ENCODE data around the gene FSTL4. TPM values are rescaled to one million over a fixed set of nuclear protein-coding genes. Genes with fewer than 3 reads are reported as not detected.
"Not testable (repeated sequence)": the region's sequence is repeated elsewhere in the genome, so short reads cannot be mapped to it uniquely, and the experiment has no call there.

The FSTL4 gene
- total and polyA plus RNA-seq, 4 donors = 2.3 to 6.4 (median 5.5) TPM

GRCh38 chr5:133395207-133395606 is 217.1 kb downstream of the FSTL4 start:
- not testable (repeated sequence) for H3K9me3 ChIP-seq (ENCODE audit: control insufficient read depth, insufficient read depth, low read length); H3K27ac ChIP-seq (ENCODE audit: low read depth, low read length); H3K36me3 ChIP-seq (ENCODE audit: control insufficient read depth, insufficient read depth, low read length); H3K4me3 ChIP-seq (ENCODE audit: low read depth, low read length); H3K27me3 ChIP-seq (ENCODE audit: control insufficient read depth, insufficient read depth, low read length); DNase-seq (ENCODE audit: low read depth in 4 of 6, low spot score in 6 of 6)
- WGBS (ENCODE audit: insufficient coverage) = 99% methylated on average over 21 of the region's 21 CpGs
- H3K4me1 ChIP-seq (ENCODE audit: control insufficient read depth, insufficient read depth, low read length) = peaks cover 10% of the 10 kb centered on the region

- not testable (repeated sequence) for DNase-seq (ENCODE audit: low read depth in 4 of 6, low spot score in 6 of 6); H3K27me3 ChIP-seq (ENCODE audit: control insufficient read depth, insufficient read depth, low read length); H3K4me3 ChIP-seq (ENCODE audit: low read depth, low read length); H3K9me3 ChIP-seq (ENCODE audit: control insufficient read depth, insufficient read depth, low read length); H3K36me3 ChIP-seq (ENCODE audit: control insufficient read depth, insufficient read depth, low read length); H3K27ac ChIP-seq (ENCODE audit: low read depth, low read length)
- peaks cover 10% of the 10 kb centered on the region for H3K4me1 ChIP-seq (ENCODE audit: control insufficient read depth, insufficient read depth, low read length)
- 91% methylated on average over 14 of the region's 22 CpGs for WGBS (ENCODE audit: insufficient coverage)
Measured at GRCh38 chr5:133394477-133394817, 217.9 kb downstream of the FSTL4 start.

DNA sequence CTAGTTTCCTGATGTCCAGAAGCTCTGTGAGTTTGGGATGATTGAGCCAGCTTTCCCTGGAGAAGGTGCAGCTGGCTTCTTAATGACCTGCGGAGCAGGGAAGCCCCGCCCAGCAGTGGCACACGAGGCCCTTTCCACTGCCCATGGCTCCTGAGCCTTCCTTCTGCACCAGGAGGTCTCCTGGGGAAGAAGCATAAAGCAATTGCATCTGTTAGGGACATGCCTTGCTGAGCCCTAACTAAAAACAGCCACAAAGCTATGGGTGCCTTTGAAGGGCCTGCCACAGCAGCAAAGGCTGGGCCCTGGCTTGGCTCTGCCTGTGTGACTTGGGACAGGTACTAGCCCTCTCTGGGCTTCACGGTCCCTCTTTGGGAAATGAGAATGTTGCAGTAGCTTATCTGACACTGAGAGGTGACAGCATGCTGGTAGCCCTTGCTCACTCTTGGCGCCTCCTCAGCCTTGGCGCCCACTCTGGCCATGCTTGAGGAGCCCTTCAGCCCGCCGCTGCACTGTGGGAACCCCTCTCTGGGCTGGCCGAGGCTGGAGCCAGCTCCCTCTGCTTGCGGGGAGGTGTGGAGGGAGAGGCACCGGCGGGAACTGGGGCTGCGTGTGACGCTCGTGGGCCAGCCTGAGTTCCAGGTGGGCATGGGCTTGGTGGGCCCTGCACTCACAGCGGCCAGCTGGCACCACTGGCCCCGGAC is 218.4 kb downstream of the FSTL4 start:
- no peaks in the 10 kb centered on the region for H3K36me3 ChIP-seq (ENCODE audit: control insufficient read depth, insufficient read depth, low read length)
- WGBS (ENCODE audit: insufficient coverage) = 92% methylated on average over 17 of the region's 17 CpGs
- H3K27me3 ChIP-seq (ENCODE audit: control insufficient read depth, insufficient read depth, low read length) = no peaks in the 10 kb centered on the region
- DNase-seq (ENCODE audit: low read depth in 4 of 6, low spot score in 6 of 6) = no peak
- no peak overlapping the region for H3K4me3 ChIP-seq (ENCODE audit: low read depth, low read length)
- no peak overlapping the region for H3K27ac ChIP-seq (ENCODE audit: low read depth, low read length)
- H3K4me1 ChIP-seq (ENCODE audit: control insufficient read depth, insufficient read depth, low read length) = peaks cover 10% of the 10 kb centered on the region
- no peaks in the 10 kb centered on the region for H3K9me3 ChIP-seq (ENCODE audit: control insufficient read depth, insufficient read depth, low read length)

DNA sequence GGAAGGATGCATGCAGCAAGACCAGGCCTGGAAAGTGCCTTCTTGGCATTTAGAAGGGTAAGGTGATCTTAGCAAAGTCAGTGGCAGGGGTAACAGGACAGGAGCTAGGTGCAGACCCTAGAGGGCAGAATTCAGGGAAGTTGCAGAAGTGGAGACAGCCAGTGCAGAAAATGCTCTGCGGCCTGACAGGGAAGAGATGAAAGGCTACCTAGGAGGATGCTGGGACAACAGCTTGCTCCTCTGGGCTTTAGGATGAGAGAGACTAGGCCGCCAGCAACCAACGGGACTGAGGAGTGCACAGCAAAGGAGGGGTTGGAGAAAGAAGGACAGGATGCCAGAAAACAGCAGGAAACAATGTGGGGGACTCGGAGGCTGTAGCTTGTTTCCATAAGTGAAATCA is 219.9 kb downstream of the FSTL4 start:
- Histone ChIP-seq H3K36me3 (ENCODE audit: control insufficient read depth, insufficient read depth, low read length) (no peaks in the 10 kb centered on the region), H3K9me3 (ENCODE audit: control insufficient read depth, insufficient read depth, low read length) (no peaks in the 10 kb centered on the region), H3K27me3 (ENCODE audit: control insufficient read depth, insufficient read depth, low read length) (no peaks in the 10 kb centered on the region), H3K27ac (ENCODE audit: low read depth, low read length) (no peak overlapping the region), H3K4me1 (ENCODE audit: control insufficient read depth, insufficient read depth, low read length) (peaks cover 10% of the 10 kb centered on the region), H3K4me3 (ENCODE audit: low read depth, low read length) (no peak overlapping the region)
- DNase-seq (ENCODE audit: low read depth in 4 of 6, low spot score in 6 of 6) = no peak
- WGBS (ENCODE audit: insufficient coverage) = 49% methylated on average over 4 of the region's 4 CpGs

GRCh38 chr5:133391354-133392136 is 220.8 kb downstream of the FSTL4 start:
- H3K9me3 ChIP-seq (ENCODE audit: control insufficient read depth, insufficient read depth, low read length) = no peaks in the 10 kb centered on the region
- 90% methylated on average over 8 of the region's 9 CpGs for WGBS (ENCODE audit: insufficient coverage)
- DNase-seq (ENCODE audit: low read depth in 4 of 6, low spot score in 6 of 6) = no peak

DNA sequence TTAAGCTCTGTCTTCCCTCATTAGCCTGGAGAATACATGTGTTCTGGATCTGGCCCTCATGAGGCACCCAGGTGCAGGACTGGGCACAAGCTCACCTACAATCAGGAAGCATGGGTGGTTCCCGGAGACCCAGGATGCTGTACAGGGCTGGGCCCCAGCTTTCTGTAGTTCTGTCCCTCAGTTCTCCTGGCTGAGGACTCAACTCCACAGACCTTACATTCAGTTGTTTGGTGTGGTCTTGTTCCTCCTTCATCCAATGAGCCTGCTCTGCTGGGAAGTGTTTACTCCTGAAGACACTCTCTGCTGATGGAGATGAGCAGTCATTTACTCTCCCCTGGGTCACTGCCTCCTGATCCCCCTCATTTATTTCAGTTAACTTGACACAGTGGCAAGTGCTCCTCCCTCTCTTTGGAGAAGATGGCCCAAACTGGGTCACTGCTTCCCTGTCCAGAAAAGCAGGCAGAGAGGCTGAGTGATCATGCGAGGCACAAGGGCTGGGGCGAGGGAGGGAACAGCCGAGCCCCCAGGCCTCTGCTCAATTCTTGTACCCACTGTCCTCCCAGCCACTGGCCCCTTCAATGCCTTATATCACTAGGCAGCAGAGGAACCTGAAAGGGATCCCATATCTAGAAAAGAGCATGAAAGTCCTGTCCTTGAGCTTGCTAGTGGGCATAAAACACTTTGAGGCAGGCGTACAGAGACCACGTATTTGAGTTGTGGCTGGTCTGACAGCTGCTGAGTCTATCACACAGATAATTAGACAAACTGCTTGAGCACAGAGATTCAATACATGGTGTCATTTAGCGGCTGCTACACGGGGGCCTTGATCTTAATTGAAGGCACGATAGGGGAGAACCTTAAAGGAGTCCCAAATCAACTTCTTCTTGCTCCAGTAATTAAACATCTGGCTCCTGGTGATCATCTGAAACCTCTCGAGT is 221.7 kb downstream of the FSTL4 start:
- no peaks in the 10 kb centered on the region for H3K36me3 ChIP-seq (ENCODE audit: control insufficient read depth, insufficient read depth, low read length)
- peak in 1 of 6 donors; percentile 62 for DNase-seq (ENCODE audit: low read depth in 4 of 6, low spot score in 6 of 6)
- no peaks in the 10 kb centered on the region for H3K9me3 ChIP-seq (ENCODE audit: control insufficient read depth, insufficient read depth, low read length)
- peaks cover 2% of the 10 kb centered on the region for H3K4me1 ChIP-seq (ENCODE audit: control insufficient read depth, insufficient read depth, low read length)
- H3K27me3 ChIP-seq (ENCODE audit: control insufficient read depth, insufficient read depth, low read length) = no peaks in the 10 kb centered on the region
- no peak overlapping the region for H3K4me3 ChIP-seq (ENCODE audit: low read depth, low read length)
- WGBS (ENCODE audit: insufficient coverage) = 73% methylated on average over 9 of the region's 10 CpGs
- no peak overlapping the region for H3K27ac ChIP-seq (ENCODE audit: low read depth, low read length)

More at GRCh38 chr5:133391354-133392136, 220.8 kb downstream of the FSTL4 start:
- Histone ChIP-seq H3K4me1 (ENCODE audit: control insufficient read depth, insufficient read depth, low read length) (peaks cover 7% of the 10 kb centered on the region), H3K36me3 (ENCODE audit: control insufficient read depth, insufficient read depth, low read length) (no peaks in the 10 kb centered on the region), H3K27me3 (ENCODE audit: control insufficient read depth, insufficient read depth, low read length) (no peaks in the 10 kb centered on the region), H3K4me3 (ENCODE audit: low read depth, low read length) (no peak overlapping the region), H3K27ac (ENCODE audit: low read depth, low read length) (no peak overlapping the region)

DNA sequence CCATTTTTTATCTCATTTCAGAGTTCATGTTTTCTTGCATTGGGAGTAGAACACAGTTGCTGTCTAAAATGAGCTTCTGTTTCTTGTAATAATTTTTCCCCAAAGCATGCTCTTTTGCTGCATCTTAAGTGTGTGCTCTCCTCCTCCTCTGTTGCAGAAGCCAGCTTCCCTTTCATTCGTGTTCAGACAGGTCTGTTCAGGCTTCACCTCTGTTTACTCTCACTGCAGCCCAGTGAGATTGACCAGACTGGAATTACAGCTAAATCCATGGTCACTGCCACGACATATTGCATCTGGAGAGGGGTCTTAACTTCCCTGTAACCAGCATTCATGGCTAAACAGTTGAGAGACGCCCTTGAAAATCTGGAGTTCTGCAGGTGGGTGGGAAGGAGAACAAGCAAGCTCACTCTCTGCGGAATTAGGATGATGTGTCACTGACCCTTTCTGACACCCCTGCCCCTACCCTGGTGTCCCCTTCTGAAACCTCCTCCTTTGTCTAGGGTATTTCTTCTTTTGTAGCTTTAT is 223.2 kb downstream of the FSTL4 start:
- no peaks in the 10 kb centered on the region for H3K27me3 ChIP-seq (ENCODE audit: control insufficient read depth, insufficient read depth, low read length)
- 70% methylated on average over 2 of the region's 4 CpGs for WGBS (ENCODE audit: insufficient coverage)
- no peak overlapping the region for H3K4me3 ChIP-seq (ENCODE audit: low read depth, low read length)
- no peaks in the 10 kb centered on the region for H3K36me3 ChIP-seq (ENCODE audit: control insufficient read depth, insufficient read depth, low read length)
- H3K27ac ChIP-seq (ENCODE audit: low read depth, low read length) = no peak overlapping the region
- no peak for DNase-seq (ENCODE audit: low read depth in 4 of 6, low spot score in 6 of 6)
- peaks cover 2% of the 10 kb centered on the region for H3K4me1 ChIP-seq (ENCODE audit: control insufficient read depth, insufficient read depth, low read length)
- H3K9me3 ChIP-seq (ENCODE audit: control insufficient read depth, insufficient read depth, low read length) = no peaks in the 10 kb centered on the region

GRCh38 chr5:133387621-133388020 is 224.7 kb downstream of the FSTL4 start:
- H3K27ac ChIP-seq (ENCODE audit: low read depth, low read length) = no peak overlapping the region
- no peak for DNase-seq (ENCODE audit: low read depth in 4 of 6, low spot score in 6 of 6)
- no peaks in the 10 kb centered on the region for H3K9me3 ChIP-seq (ENCODE audit: control insufficient read depth, insufficient read depth, low read length)
- peaks cover 2% of the 10 kb centered on the region for H3K4me1 ChIP-seq (ENCODE audit: control insufficient read depth, insufficient read depth, low read length)
- no peaks in the 10 kb centered on the region for H3K36me3 ChIP-seq (ENCODE audit: control insufficient read depth, insufficient read depth, low read length)
- peaks cover 1% of the 10 kb centered on the region for H3K27me3 ChIP-seq (ENCODE audit: control insufficient read depth, insufficient read depth, low read length)
- H3K4me3 ChIP-seq (ENCODE audit: low read depth, low read length) = no peak overlapping the region
- 93% methylated on average over 9 of the region's 9 CpGs for WGBS (ENCODE audit: insufficient coverage)

DNA sequence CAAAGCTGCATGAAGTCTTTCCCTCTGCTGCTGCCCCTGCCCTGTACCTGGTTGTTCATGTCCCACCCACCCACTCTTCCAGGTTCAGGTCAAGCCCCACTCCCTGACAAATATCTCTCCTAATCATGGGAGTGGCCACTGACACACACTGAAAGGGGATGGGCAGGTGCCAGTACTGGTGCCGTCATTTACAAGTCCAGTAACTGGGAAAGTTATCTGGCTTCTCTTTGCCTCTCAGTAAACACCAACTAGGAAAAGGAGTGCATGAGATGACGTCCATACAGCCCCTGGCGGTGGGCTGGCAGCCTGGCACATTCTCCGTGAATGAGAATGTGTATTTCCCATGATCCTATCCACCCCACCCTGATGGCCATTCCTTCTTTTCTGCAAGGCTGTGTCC is 225.2 kb downstream of the FSTL4 start:
- Histone ChIP-seq H3K27me3 (ENCODE audit: control insufficient read depth, insufficient read depth, low read length) (peaks cover 3% of the 10 kb centered on the region), H3K4me1 (ENCODE audit: control insufficient read depth, insufficient read depth, low read length) (peaks cover 2% of the 10 kb centered on the region), H3K36me3 (ENCODE audit: control insufficient read depth, insufficient read depth, low read length) (no peaks in the 10 kb centered on the region), H3K9me3 (ENCODE audit: control insufficient read depth, insufficient read depth, low read length) (no peaks in the 10 kb centered on the region), H3K4me3 (ENCODE audit: low read depth, low read length) (no peak overlapping the region), H3K27ac (ENCODE audit: low read depth, low read length) (no peak overlapping the region)
- no peak for DNase-seq (ENCODE audit: low read depth in 4 of 6, low spot score in 6 of 6)
- WGBS (ENCODE audit: insufficient coverage) = 73% methylated on average over 4 of the region's 4 CpGs
